Tibial nerve (tissue), 4 donors: Measurements from ENCODE around the gene CALD1. TPM values are rescaled to one million over a fixed set of nuclear protein-coding genes. Genes with fewer than 3 reads are reported as not detected.

Experiments
- DNase-seq, 2 donors: peaks; one replicate each; pipeline ENCODE4 v3.0.0-alpha.2; 2019; ENCODE audit warnings: low spot score in 2 of 2
- H3K27ac ChIP-seq, 4 donors: fragments of 200-600 bp; sonication (generic) in 3 of 4; one replicate each; pipeline ENCODE4 v1.5.1; 2017 to 2019; ENCODE audit warnings: mild to moderate bottlenecking in 1 of 4
- H3K27me3 ChIP-seq, 2 donors: fragments of 200-600 bp; sonication (generic) in 1 of 2; one replicate each; pipeline versions ENCODE4 v1.5.1 to v1.6.0; 2017 to 2019
- H3K36me3 ChIP-seq, 3 donors: fragments of 200-600 bp; sonication (generic); one replicate each; pipeline ENCODE4 v1.5.1; 2018 to 2019
- H3K4me1 ChIP-seq, 4 donors: fragments of 200-600 bp; sonication (generic) in 3 of 4; one replicate each; pipeline ENCODE4 v1.5.1; 2017 to 2019
- H3K4me3 ChIP-seq, 4 donors: fragments of 200-600 bp; sonication (generic) in 3 of 4; one replicate each; pipeline ENCODE4 v1.5.1; 2017 to 2019; ENCODE audit warnings: mild to moderate bottlenecking in 1 of 4, moderate library complexity in 1 of 4
- H3K9me3 ChIP-seq, 4 donors: fragments of 200-600 bp; sonication (generic) in 3 of 4; one replicate each; pipeline ENCODE4 v1.5.1; 2017 to 2019
- EP300 ChIP-seq, 2 donors: sonication (generic); formaldehyde crosslinking; IDR thresholded peaks; one replicate each; pipeline ENCODE4 v1.6.1; 2017; ENCODE audit warnings: antibody characterized with exemption in 2 of 2, mild to moderate bottlenecking in 1 of 2
- POLR2A ChIP-seq, 2 donors: fragments of 450-650 bp; IDR thresholded peaks; one replicate each; pipeline ENCODE4 v1.6.1; 2017; ENCODE audit warnings: antibody characterized with exemption in 2 of 2, mild to moderate bottlenecking in 2 of 2, moderate library complexity in 2 of 2
- WGBS, 2 donors: methylation state at CpG; one replicate each; pipeline ENCODE4 v1.1.5; 2018; 5-methylcytosine and 5-hydroxymethylcytosine counted together
- total RNA-seq, 4 donors: library from RNA; depleted of rRNA; stranded (reverse); fragments of >200 nt; gene quantifications; one replicate each; pipeline ENCODE4 v1.1.0, GENCODE V29; 2016
- TF ChIP-seq, protein P1 (sequence below), 5 experiments: fragments of 200-600 bp in 3 of 5; fragments of 450-650 bp in 2 of 5; sonication (generic) in 3 of 5; IDR thresholded peaks; one replicate each; pipeline ENCODE4 v1.5.1; 2016 to 2019; ENCODE audit warnings: antibody characterized with exemption in 5 of 5, mild to moderate bottlenecking in 3 of 5, moderate library complexity in 2 of 5

Gene CALD1, protein sequence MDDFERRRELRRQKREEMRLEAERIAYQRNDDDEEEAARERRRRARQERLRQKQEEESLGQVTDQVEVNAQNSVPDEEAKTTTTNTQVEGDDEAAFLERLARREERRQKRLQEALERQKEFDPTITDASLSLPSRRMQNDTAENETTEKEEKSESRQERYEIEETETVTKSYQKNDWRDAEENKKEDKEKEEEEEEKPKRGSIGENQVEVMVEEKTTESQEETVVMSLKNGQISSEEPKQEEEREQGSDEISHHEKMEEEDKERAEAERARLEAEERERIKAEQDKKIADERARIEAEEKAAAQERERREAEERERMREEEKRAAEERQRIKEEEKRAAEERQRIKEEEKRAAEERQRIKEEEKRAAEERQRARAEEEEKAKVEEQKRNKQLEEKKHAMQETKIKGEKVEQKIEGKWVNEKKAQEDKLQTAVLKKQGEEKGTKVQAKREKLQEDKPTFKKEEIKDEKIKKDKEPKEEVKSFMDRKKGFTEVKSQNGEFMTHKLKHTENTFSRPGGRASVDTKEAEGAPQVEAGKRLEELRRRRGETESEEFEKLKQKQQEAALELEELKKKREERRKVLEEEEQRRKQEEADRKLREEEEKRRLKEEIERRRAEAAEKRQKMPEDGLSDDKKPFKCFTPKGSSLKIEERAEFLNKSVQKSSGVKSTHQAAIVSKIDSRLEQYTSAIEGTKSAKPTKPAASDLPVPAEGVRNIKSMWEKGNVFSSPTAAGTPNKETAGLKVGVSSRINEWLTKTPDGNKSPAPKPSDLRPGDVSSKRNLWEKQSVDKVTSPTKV
- 100 to 1,000 TPM; 320 to 870 (median 433) TPM for total RNA-seq

DNA sequence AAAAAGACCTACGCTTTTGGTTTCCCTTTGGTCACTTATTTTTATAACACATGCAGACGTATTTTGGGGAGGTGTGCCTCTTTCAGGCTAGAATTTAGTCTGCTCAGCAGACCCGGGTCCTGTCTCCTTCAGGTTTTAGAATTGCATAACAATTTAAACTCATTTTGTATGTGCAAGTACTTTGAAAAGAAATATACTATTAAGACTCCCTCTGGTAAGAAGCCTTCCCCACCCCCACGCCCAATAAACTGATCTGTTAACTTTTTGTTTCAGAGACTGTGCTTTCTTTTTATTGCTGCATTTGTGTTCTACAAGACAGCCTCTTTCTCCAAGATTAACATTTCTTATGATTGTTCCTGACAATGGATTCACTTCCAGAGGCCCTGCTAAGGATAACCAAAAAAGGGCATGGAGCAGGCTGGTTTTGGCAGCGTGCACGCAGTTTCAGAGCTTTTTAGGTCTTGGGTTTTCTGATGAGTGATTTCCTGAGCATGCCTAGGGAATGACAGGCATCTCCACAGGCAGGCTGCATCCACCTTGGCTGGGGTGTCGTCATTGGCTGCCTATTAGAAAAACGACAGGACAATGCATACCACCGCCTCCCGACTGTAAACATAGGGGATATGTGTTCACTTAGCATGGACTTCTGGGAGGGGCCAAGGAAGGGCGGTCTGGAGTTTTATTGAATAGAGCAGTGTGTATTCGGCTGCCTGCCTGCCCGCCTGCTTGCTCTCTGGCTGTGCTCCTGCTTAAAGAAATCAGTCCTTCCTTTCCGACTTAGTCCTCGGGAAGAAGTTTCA lies at the start of gene CALD1:
Gene CALD1, plus strand, starts transcription at position 694 of the 800 bp plus-strand sequence. CDS start 88,100 bp downstream, outside the sequence.
- 8 to 9% methylated on average over 15 of the region's 15 CpGs for WGBS, 2 donors
- TF ChIP-seq, protein P1, sequence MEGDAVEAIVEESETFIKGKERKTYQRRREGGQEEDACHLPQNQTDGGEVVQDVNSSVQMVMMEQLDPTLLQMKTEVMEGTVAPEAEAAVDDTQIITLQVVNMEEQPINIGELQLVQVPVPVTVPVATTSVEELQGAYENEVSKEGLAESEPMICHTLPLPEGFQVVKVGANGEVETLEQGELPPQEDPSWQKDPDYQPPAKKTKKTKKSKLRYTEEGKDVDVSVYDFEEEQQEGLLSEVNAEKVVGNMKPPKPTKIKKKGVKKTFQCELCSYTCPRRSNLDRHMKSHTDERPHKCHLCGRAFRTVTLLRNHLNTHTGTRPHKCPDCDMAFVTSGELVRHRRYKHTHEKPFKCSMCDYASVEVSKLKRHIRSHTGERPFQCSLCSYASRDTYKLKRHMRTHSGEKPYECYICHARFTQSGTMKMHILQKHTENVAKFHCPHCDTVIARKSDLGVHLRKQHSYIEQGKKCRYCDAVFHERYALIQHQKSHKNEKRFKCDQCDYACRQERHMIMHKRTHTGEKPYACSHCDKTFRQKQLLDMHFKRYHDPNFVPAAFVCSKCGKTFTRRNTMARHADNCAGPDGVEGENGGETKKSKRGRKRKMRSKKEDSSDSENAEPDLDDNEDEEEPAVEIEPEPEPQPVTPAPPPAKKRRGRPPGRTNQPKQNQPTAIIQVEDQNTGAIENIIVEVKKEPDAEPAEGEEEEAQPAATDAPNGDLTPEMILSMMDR (IDR thresholded peaks at IDR 0.05), result no peak
- TF ChIP-seq EP300 (IDR thresholded peaks at IDR 0.05) (peak in 1 of 2 donors; percentile 83), POLR2A (IDR thresholded peaks at IDR 0.05) (peak in 1 of 2 donors; percentile 73)
- Histone ChIP-seq H3K27me3 (no peaks in the 10 kb centered on the region), H3K36me3 (no peaks in the 10 kb centered on the region), H3K4me3 (peak within 1 kb of the TSS; percentile 26 to 60 (median 40)), H3K27ac (peak within 1 kb of the TSS; percentile 23 to 92 (median 68)), H3K4me1 (peaks cover 0 to 22% (median 17%) of the 10 kb centered on the region in 4 donors), H3K9me3 (no peaks in the 10 kb centered on the region)
- DNase-seq, result peak; percentile 52 to 76

DNA sequence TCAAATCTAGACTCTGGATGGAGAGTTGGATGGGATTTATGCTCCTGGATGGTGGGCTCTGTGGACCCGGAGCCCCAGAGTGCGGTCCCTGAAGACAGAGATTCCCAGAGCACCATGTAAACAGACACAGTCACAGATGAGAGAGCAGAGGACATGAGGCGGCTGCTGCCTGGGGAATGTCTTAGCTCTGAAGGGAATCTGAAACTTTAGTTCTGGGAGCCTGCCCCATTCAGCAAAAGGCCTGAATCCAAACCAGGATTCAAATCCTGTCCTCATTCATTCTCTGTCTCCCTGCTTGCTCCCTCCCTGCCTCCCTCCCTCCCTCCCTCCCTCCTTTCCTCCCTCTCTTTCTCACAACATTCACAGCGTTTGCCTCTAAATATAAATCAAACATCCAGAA lies 49.5 kb upstream of the CALD1 start:
- Histone ChIP-seq H3K4me3 (no peak overlapping the region), H3K9me3 (no peaks in the 10 kb centered on the region), H3K4me1 (peaks cover 0 to 26% (median 9%) of the 10 kb centered on the region in 4 donors), H3K36me3 (no peaks in the 10 kb centered on the region), H3K27me3 (no peaks in the 10 kb centered on the region), H3K27ac (peak overlapping the region; percentile 10 to 81 (median 64))
- no peak for DNase-seq
- WGBS, 2 donors, result 47 to 59% methylated on average over 4 of the region's 4 CpGs
- TF ChIP-seq POLR2A (IDR thresholded peaks at IDR 0.05) (no peak), EP300 (IDR thresholded peaks at IDR 0.05) (no peak)
- TF ChIP-seq, protein P1 (IDR thresholded peaks at IDR 0.05), result no peak

DNA sequence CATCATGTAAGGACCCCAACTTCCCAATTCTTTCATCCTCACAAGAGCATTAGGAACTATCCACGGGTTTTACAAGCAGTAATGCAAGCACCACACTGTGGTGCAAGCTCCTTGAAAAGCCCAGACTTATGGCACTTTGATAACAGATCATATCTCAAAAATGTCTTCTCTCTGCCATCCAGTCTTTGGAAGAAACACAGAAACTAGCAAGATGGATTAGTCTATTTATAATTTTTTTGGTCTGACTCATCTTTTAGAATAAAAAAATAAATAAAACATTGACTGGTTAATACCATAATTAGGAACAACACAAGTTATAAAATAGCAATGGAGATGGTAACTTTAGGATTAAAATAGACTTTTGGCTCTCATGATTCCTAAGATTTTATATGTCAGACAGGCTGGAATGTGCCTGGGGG lies 49.0 kb upstream of the CALD1 start:
- TF ChIP-seq POLR2A (IDR thresholded peaks at IDR 0.05), result no peak
- TF ChIP-seq, protein P1 (IDR thresholded peaks at IDR 0.05), result no peak
- no peak for TF ChIP-seq EP300 (IDR thresholded peaks at IDR 0.05)
- peak overlapping the region; percentile 10 to 81 (median 64) for H3K27ac ChIP-seq
- no peaks in the 10 kb centered on the region for H3K9me3 ChIP-seq
- H3K4me3 ChIP-seq, result no peak overlapping the region
- no peak for DNase-seq
- peaks cover 0 to 26% (median 9%) of the 10 kb centered on the region in 4 donors for H3K4me1 ChIP-seq
- H3K27me3 ChIP-seq, result no peaks in the 10 kb centered on the region
- H3K36me3 ChIP-seq, result no peaks in the 10 kb centered on the region
- 3 to 15% methylated on average over 1 of the region's 1 CpG for WGBS, 2 donors

DNA sequence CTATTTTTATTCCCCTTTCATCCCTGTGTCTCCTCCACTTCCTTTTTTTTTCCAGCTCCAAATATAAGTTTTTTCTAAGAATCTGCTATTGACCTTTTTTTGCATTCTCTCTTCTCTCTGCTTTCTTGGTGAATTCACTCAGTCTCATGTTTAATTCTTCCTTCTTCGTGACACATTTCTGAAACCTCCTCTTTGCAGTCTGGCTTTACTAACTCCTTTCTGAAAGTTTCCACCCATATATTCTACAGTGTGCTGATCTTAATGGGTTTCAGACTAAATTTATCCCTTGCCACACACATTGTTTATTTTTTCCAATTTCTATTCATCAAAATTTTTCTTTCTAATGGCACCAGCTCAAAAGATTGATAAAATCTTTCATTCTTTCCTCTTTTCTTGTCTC lies 47.8 kb upstream of the CALD1 start:
- H3K27me3 ChIP-seq, result no peaks in the 10 kb centered on the region
- H3K27ac ChIP-seq, result no peak overlapping the region
- TF ChIP-seq POLR2A (IDR thresholded peaks at IDR 0.05) (no peak), EP300 (IDR thresholded peaks at IDR 0.05) (no peak)
- TF ChIP-seq, protein P1 (IDR thresholded peaks at IDR 0.05), result no peak
- H3K36me3 ChIP-seq, result no peaks in the 10 kb centered on the region
- peaks cover 0 to 26% (median 9%) of the 10 kb centered on the region in 4 donors for H3K4me1 ChIP-seq
- H3K4me3 ChIP-seq, result no peak overlapping the region
- 48 to 59% methylated on average over 1 of the region's 1 CpG for WGBS, 2 donors
- DNase-seq, result no peak
- no peaks in the 10 kb centered on the region for H3K9me3 ChIP-seq
